ENCODE measurements around the gene RANBP9. TPM values are rescaled to one million over a fixed set of nuclear protein-coding genes. Genes with fewer than 3 reads are reported as not detected.

RANBP9 gene
- total and polyA plus RNA-seq, 9 of the 15 experiments (the other 6 are each of a cell fraction or from before 2014, with no cell fraction given), result 27.5 to 130 (median 61.5) TPM

DNA sequence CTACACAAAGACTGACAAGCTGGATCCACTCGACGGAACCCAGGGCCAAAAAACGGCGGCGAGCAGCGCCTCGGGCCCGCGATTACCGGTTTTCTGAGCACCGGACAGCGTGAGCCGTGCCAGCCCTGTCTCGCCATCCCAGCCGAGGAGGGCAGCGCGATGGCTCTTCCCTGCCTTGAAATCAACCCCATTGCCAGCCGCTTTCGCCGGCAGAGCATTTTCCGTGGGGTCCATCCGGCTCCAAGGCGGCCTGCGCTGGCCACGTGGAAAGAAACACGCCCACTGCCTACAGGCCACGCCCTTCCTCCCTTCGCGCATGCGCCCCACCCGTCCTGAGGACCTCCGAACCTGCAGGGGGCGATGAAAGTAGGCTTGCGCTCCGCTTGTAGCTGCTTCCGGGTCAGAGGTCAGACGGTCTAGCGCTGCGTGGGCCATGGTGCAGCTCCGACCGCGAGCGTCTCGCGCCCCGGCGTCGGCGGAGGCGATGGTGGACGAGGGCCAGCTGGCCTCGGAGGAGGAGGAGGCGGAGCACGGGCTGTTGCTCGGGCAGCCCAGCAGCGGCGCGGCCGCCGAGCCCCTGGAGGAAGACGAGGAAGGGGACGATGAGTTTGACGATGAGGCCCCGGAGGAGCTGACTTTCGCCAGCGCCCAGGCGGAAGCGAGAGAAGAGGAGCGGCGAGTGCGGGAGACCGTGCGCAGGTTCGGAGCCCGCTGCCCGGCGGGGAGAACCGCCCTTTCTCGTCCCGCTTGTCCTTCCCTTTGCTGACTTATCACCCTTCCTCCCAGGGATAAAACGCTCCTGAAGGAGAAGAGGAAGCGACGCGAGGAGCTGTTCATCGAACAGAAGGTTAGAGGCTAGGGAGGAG is 96.5 kb downstream of the RANBP9 start, which contains the start of gene NOL7 (continued):
- TF ChIP-seq PCBP1 (IDR thresholded peaks at IDR 0.05; ENCODE audit: low read depth, low read length, poor library complexity, severe bottlenecking), result peak; percentile 91
- TF ChIP-seq DNMT1 (IDR thresholded peaks at IDR 0.05), result no peak
- no peak for TF ChIP-seq ATF1 (CRISPR knock-in tag; IDR thresholded peaks at IDR 0.05)
- TF ChIP-seq ATF1 (tag; IDR thresholded peaks at IDR 0.05), result peak; percentile 87
- TF ChIP-seq ESRRB (CRISPR knock-in tag; IDR thresholded peaks at IDR 0.05; ENCODE audit: borderline replicate concordance), result no peak
- no peak for TF ChIP-seq ZBTB8A (IDR thresholded peaks at IDR 0.05; ENCODE audit: partially characterized antibody)
- TF ChIP-seq POLR3A (IDR thresholded peaks at IDR 0.05; ENCODE audit: borderline replicate concordance, extremely low read depth, insufficient read depth, insufficient read length), result no peak
- TF ChIP-seq PTRF (tag; IDR thresholded peaks at IDR 0.05), result no peak
- TF ChIP-seq ZNF695 (CRISPR knock-in tag; IDR thresholded peaks at IDR 0.05), result 0 out of 2 replicates have a peak, but pooled peaks have one; percentile 57
- peak; percentile 64 for TF ChIP-seq NFIC (IDR thresholded peaks at IDR 0.05)
- TF ChIP-seq THRAP3 (IDR thresholded peaks at IDR 0.05; ENCODE audit: borderline replicate concordance), result no peak
- TF ChIP-seq RBM15 (IDR thresholded peaks at IDR 0.05; ENCODE audit: insufficient read depth, low read length), result no peak
- TF ChIP-seq NELFE (IDR thresholded peaks at IDR 0.05; ENCODE audit: insufficient read depth, insufficient read length), result no peak
- peak; percentile 67 for TF ChIP-seq RAD51 (IDR thresholded peaks at IDR 0.05; ENCODE audit: borderline replicate concordance, low read depth)
- no peak; the same call in 1 of the 2 replicates for TF ChIP-seq GTF2F1 (IDR thresholded peaks at IDR 0.05; ENCODE audit: low read depth, low read length)
- TF ChIP-seq, protein P1, sequence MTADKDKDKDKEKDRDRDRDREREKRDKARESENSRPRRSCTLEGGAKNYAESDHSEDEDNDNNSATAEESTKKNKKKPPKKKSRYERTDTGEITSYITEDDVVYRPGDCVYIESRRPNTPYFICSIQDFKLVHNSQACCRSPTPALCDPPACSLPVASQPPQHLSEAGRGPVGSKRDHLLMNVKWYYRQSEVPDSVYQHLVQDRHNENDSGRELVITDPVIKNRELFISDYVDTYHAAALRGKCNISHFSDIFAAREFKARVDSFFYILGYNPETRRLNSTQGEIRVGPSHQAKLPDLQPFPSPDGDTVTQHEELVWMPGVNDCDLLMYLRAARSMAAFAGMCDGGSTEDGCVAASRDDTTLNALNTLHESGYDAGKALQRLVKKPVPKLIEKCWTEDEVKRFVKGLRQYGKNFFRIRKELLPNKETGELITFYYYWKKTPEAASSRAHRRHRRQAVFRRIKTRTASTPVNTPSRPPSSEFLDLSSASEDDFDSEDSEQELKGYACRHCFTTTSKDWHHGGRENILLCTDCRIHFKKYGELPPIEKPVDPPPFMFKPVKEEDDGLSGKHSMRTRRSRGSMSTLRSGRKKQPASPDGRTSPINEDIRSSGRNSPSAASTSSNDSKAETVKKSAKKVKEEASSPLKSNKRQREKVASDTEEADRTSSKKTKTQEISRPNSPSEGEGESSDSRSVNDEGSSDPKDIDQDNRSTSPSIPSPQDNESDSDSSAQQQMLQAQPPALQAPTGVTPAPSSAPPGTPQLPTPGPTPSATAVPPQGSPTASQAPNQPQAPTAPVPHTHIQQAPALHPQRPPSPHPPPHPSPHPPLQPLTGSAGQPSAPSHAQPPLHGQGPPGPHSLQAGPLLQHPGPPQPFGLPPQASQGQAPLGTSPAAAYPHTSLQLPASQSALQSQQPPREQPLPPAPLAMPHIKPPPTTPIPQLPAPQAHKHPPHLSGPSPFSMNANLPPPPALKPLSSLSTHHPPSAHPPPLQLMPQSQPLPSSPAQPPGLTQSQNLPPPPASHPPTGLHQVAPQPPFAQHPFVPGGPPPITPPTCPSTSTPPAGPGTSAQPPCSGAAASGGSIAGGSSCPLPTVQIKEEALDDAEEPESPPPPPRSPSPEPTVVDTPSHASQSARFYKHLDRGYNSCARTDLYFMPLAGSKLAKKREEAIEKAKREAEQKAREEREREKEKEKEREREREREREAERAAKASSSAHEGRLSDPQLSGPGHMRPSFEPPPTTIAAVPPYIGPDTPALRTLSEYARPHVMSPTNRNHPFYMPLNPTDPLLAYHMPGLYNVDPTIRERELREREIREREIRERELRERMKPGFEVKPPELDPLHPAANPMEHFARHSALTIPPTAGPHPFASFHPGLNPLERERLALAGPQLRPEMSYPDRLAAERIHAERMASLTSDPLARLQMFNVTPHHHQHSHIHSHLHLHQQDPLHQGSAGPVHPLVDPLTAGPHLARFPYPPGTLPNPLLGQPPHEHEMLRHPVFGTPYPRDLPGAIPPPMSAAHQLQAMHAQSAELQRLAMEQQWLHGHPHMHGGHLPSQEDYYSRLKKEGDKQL (CRISPR knock-in tag; IDR thresholded peaks at IDR 0.05; ENCODE audit: borderline replicate concordance), result no peak; the same call in 1 of the 2 replicates
- TF ChIP-seq HDAC8 (tag; IDR thresholded peaks at IDR 0.05), result no peak
- TF ChIP-seq, protein P2, sequence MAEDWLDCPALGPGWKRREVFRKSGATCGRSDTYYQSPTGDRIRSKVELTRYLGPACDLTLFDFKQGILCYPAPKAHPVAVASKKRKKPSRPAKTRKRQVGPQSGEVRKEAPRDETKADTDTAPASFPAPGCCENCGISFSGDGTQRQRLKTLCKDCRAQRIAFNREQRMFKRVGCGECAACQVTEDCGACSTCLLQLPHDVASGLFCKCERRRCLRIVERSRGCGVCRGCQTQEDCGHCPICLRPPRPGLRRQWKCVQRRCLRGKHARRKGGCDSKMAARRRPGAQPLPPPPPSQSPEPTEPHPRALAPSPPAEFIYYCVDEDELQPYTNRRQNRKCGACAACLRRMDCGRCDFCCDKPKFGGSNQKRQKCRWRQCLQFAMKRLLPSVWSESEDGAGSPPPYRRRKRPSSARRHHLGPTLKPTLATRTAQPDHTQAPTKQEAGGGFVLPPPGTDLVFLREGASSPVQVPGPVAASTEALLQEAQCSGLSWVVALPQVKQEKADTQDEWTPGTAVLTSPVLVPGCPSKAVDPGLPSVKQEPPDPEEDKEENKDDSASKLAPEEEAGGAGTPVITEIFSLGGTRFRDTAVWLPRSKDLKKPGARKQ (CRISPR knock-in tag; IDR thresholded peaks at IDR 0.05), result no peak
- no peak for TF ChIP-seq TFAM (CRISPR knock-in tag; conservative IDR thresholded peaks at IDR 0.05)

Data from K562 (cell line).